Measurements from ENCODE around the gene PDE6C.
A peak's percentile ranks its signal among the peaks of the same experiment; 100 is the strongest.

Gene PDE6C

DNA sequence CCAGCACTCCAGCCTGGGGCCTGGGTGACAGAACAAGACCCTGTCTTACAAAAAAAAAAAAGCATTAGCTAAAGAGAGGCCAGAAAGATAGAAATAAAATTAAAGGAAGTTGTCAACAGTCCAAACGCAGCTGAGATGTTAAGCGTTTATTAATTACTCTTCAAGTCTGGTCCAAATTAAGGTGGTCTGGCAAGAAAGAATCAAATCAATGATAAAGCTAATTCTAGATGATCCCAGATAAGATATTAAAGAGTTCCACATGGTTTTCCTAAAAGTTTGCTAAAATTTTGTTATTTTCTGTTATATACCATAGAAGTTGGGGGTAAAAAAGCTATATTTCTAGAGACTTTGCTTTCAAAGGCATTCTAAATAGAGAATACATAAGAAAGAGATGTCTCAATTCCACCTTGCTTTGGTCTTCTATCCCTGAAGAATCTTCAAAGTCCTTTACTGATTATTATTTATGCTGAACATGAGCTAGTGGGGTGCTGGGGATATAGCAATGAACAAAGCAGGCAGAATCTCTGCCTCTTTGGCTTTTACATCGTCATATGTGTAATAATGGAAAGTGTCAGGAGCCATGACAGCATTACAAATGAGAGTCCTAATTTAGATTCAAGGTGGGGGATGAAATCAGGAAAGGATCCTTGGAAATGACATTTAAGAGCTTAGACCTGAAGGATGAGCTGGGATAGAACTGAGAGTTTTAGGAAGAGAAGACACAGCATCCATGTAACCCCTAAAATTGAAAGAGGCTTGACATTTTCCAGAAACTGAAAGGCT, 66.7 kb downstream of the PDE6C start:
- TF ChIP-seq GATA2 (IDR thresholded peaks at IDR 0.05; ENCODE audit: low read depth, low read length) = no peak
- peak; percentile 40; the same call in 1 of the 2 replicates for TF ChIP-seq GATA3 (IDR thresholded peaks at IDR 0.05; ENCODE audit: low read depth, low read length)

DNA sequence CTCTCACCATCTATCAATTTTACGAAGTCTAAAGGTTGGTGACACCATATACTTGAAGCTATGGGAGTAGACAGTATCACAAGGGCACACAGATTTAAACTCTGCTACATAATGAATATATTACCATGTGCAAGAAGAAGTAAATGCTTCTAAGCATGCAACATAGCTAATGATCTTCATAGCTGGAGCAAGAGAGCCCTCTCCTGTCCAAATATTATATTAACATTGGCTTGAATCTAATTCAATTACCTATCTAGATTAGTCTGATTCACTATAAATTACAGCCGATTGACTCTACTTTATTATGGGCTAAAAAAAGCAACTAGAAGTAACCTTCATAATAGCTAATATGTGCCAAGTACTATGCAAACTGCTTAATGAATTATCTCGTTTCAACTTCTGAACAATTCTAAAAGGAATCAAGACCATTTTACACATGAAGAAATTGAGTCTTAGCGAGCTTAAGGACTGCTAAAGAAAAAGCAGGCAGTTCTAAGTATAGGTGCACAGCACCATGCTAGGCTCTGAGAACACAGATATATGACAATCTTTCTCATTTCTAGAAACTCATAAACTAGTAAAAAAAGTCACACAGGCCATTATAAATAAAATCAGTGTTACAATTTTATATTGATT, 68.2 kb downstream of the PDE6C start:
- TF ChIP-seq GATA2 (IDR thresholded peaks at IDR 0.05; ENCODE audit: low read depth, low read length) = no peak
- TF ChIP-seq GATA3 (IDR thresholded peaks at IDR 0.05; ENCODE audit: low read depth, low read length) = no peak

DNA sequence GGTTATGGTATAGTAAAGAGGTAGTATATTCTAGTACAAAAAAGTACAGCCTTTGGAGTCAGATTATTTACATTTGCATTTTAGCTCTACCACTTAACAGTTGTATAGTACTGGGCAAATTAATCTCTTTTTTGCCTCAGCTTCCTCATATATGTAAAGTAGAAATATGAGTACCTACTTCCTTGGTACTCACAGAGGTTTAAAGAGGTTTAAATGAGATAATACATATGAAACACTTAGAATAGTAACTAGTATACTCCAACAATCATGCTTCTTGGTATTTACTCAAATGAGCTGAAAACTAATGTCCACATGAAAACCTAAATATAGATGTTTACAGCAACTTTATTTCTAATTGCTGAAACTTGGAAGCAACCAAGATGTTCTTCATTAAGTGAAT, 75.4 kb downstream of the PDE6C start:
- TF ChIP-seq GATA2 (IDR thresholded peaks at IDR 0.05; ENCODE audit: low read depth, low read length) (no peak), GATA3 (IDR thresholded peaks at IDR 0.05; ENCODE audit: low read depth, low read length) (no peak)

DNA sequence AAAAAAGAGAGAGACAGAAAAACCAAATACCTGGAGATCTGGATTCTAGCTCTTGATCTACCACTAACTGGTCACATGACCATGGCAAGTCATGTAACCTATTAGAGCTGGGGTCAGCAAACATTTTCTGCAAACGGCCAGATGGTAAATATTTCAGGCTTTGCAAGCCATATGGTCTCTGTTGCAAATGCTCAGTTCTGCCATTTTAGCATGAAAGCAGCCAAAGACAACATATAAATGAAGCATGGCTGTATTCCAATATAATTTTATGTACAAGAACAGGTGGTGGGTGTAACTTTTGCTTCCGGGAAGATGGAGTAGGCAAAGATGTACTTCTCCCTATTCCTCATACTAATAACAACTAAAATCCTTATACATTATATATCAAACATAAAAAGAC, 83.4 kb downstream of the PDE6C start:
- TF ChIP-seq GATA2 (IDR thresholded peaks at IDR 0.05; ENCODE audit: low read depth, low read length) = no peak
- no peak for TF ChIP-seq GATA3 (IDR thresholded peaks at IDR 0.05; ENCODE audit: low read depth, low read length)

DNA sequence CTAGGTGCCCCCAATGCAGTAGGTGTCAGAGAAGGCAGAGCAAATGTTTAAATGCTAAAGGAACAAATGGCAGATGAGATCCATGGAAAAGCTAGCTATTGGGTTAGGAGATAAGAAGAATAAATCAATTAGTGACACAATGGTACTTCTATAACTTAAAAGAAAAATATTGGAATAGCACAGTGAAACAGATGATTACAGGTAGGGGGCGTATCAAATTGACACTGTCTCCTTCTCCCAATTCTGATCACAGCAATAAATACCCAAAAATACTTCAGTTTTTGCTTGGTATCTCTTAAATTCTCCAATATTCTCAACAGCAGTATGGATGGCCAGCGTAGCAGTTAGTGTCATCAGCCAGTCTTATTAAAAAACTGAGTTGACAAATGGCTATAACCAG, 84.9 kb downstream of the PDE6C start:
- TF ChIP-seq GATA3 (IDR thresholded peaks at IDR 0.05; ENCODE audit: low read depth, low read length) (no peak), GATA2 (IDR thresholded peaks at IDR 0.05; ENCODE audit: low read depth, low read length) (no peak)

DNA sequence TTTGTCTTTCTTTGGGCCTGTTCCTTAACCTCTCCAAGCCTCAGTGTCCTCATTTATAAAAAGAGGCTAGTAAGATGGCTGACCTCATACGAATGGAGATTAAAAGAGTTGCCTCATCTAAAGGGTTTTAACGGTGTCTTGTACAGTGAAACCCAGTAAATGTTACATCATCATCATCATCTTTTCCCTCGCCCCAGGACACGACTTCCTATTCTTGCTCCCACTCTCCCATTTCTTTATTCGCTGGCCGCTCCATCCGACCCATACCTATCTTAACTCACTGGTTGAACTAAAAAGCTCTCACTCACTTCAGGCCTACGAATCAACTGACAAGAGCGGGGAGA, 89.5 kb downstream of the PDE6C start:
- no peak for TF ChIP-seq GATA3 (IDR thresholded peaks at IDR 0.05; ENCODE audit: low read depth, low read length)

DNA sequence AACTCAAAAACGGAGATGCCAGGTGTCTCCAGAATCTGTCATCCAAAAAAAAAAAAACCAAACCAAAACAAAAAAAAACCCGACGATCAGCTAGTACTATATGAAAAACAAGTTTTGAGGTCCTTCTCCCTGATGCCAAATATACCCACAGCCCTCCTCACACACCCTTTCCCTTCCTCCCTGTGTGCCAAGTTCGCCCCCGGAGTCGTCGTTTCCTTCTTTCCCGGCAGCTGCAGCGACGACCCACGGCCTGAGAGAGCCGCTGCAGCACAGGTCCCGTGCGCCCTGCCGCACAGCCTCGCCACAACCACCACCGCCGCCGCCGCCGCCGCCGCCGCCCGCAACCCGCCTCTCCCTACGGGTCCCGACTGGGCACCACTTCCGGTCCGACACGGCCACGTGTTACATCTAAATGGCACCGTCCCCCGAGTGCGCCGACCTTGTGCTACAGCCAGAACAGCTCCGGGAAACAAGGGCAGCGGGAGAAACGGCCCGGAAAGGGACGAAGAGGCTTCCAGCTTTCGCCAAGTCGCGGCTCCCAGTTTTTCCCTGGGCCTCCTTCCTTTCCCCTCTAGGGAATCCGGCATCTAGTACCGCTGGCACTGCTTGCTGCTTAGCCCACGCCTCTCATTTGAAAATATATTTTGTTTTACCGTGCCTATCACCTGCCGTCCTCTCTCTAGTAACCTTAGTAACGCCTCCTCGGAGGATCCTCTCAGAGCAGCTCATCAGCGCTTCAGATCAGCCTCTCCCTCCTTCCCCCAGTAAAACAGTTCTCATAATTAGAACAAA, 90.1 kb downstream of the PDE6C start, which contains the start of gene FRA10AC1:
TSS of gene FRA10AC1 (minus strand) at position 383 of the 792 bp plus-strand sequence. CDS start 2,486 bp downstream, outside the sequence.
- TF ChIP-seq GATA2 (IDR thresholded peaks at IDR 0.05; ENCODE audit: low read depth, low read length) = no peak; the same call in 1 of the 2 replicates
- no peak for TF ChIP-seq GATA3 (IDR thresholded peaks at IDR 0.05; ENCODE audit: low read depth, low read length)

DNA sequence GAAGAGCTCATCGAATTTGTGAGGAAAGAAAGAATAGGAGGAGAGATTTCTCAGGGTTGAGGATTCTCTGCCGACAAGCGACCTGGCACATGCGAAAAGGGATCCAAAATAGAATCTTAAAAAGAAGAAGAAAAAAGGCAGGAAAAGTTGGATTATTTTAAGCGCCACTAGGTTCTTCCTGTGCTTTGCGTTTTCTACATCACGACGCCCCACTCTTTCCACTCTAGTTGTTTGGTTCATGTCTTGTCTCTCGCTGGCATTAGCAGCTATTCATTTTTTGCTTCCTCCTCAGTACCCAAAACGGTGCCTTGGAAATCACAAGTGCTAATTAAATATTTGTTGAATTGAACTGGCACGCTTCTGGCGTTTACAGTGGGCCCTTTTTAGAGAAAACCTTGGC, 90.7 kb downstream of the PDE6C start:
- TF ChIP-seq GATA2 (IDR thresholded peaks at IDR 0.05; ENCODE audit: low read depth, low read length) = no peak
- TF ChIP-seq GATA3 (IDR thresholded peaks at IDR 0.05; ENCODE audit: low read depth, low read length) = no peak

DNA sequence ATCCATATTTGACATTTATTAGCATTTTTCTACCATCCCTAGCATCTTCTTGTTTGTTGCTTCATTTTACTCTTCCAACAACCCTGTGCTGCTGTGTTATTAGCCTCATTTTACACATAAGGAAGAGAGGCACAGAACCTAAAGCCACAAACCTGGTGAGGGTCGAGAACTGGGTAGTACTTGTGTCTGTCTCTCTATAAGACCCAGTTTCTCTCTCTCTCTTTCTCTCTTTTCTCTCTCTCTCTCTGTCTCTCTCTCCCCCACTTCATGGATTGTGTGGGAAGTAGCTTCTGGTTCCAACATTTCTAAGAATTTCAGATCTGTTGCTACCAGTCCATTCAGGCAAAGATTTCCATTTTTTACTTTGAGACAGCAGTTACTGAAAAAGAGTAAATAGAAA, 91.5 kb downstream of the PDE6C start:
- TF ChIP-seq GATA2 (IDR thresholded peaks at IDR 0.05; ENCODE audit: low read depth, low read length) = no peak

DNA sequence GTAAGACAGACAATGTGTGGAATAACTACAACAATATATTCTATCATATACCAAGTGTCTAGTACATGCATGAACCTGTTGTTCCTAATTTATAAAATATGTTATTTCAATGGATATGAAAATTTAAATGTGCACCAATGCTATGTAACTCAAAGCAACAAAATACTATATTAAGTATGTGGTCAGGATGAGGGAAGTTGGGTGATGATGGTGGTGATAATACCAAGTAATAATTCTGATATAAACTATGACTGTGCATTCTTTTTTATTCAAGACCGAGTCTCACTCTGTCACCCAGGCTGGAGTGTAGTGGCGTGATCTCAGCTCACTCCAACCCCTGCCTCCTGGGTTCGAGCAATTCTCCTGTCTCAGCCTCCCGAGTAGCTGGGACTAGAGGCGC, 92.1 kb downstream of the PDE6C start:
- TF ChIP-seq GATA3 (IDR thresholded peaks at IDR 0.05; ENCODE audit: low read depth, low read length) = no peak
- TF ChIP-seq GATA2 (IDR thresholded peaks at IDR 0.05; ENCODE audit: low read depth, low read length) = no peak

DNA sequence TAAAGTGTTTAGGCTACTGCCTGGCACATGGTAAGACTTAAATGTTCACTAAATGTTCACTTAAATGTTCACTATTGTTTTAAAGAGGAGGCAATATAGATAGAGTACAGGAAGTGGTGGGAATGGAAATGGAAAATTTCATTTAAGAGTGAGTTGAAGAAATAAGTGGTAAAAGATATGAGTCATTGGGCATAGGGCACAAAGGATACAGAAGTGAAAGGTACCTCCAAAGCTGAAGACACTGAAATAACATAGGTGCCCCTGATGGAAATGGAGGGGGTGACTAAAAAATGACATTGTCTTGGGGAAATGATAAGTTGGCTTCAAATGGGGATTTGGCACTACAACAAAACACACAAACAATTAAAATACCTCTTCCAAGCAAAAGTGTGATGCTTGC, 95.3 kb downstream of the PDE6C start:
- TF ChIP-seq GATA3 (IDR thresholded peaks at IDR 0.05; ENCODE audit: low read depth, low read length) (no peak), GATA2 (IDR thresholded peaks at IDR 0.05; ENCODE audit: low read depth, low read length) (no peak)

DNA sequence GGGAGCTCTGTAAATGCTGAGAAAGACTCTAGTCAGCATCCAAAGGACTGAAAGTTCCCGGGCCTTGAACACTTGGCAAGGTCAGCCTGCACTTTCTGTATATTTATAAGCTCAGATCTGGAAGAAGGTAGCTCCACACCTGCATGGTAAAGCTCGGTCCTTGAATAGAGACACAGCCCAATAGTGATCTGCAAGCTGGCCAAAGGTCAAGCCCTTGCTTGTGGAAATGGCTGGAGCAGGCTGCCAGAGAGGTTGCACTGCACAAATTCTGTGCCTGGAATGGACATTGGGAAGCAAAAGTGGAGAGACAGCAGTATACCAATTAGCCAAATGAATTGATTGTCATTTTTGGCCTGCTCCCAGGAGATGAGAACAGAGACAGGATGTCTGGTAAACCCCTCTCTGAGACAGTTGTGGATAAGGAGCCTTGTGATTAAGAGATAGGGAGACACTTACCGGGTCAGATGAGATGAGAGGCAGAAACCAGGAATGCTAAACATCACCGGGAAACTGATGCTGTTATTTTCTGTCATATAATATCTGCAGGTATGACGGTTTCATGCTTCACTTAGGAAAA, 98.1 kb downstream of the PDE6C start:
- TF ChIP-seq GATA2 (IDR thresholded peaks at IDR 0.05; ENCODE audit: low read depth, low read length) = peak; percentile 76
- no peak for TF ChIP-seq GATA3 (IDR thresholded peaks at IDR 0.05; ENCODE audit: low read depth, low read length)

DNA sequence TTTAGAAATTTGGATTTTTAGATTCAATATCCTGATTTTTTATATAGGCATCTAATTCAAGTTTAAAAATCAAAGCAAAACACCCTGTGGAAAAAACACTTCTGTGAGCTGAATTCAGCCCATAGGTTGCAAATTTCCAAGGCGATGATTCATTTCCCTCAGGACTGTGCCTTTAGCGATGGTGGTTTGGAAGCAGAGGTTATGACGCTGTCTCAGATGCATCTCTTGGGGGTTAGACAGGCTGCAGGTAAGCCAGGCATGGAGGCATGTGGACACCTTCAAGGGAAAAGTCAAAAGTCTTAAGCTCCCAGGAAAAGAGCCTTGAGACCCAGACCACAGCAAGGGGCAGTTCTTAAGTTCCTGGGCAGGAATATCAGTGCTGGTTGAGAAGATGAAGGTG, 99.6 kb downstream of the PDE6C start:
- TF ChIP-seq GATA2 (IDR thresholded peaks at IDR 0.05; ENCODE audit: low read depth, low read length) = no peak

DNA sequence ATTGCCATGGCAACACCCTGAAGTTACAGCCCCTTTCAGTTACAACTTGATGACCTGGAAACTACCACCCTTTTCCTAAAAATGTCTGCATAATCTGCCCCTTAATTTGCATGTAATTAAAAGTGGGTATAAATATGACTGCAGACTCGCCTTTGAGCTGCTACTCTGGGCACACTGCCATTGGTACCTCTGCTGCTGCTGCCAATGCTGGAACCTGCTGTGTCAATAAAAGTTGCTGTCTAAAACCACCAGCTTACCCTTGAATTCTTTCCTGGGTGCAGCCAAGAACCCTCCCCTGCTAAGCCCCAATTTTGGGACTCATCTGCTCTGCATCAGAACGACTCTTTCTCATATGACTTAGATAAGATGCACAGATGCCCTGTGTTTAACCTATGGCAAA, 100.3 kb downstream of the PDE6C start:
- TF ChIP-seq GATA3 (IDR thresholded peaks at IDR 0.05; ENCODE audit: low read depth, low read length) (no peak), GATA2 (IDR thresholded peaks at IDR 0.05; ENCODE audit: low read depth, low read length) (no peak)

All from SH-SY5Y (cell line).